Esophagus muscularis mucosa (tissue), 4 donors: ENCODE measurements around the gene ZPBP. TPM values are rescaled to one million over a fixed set of nuclear protein-coding genes. Genes with fewer than 3 reads are reported as not detected.

Source experiments
- DNase-seq: peaks from one replicate; pipeline ENCODE4 v3.0.0-alpha.2; 2017; ENCODE audit errors: extremely low spot score
- H3K27ac ChIP-seq, 4 donors: fragments of 200-600 bp; sonication (generic); replicated peaks in 1 of 4; 1 replicate in 3 of 4; 2 replicates in 1 of 4; pipeline ENCODE4 v1.5.1; 2016 to 2019; ENCODE audit warnings: mild to moderate bottlenecking in 1 of 4
- H3K27me3 ChIP-seq, 4 donors: fragments of 200-600 bp; sonication (generic); one replicate each; pipeline versions ENCODE4 v1.5.1 to v1.6.0; 2016 to 2019
- H3K36me3 ChIP-seq, 4 donors: fragments of 200-600 bp; sonication (generic); one replicate each; pipeline ENCODE4 v1.5.1; 2016 to 2019
- H3K4me1 ChIP-seq, 4 donors: fragments of 200-600 bp; sonication (generic); one replicate each; pipeline ENCODE4 v1.5.1; 2016 to 2019
- H3K4me3 ChIP-seq, 4 donors: fragments of 200-600 bp; sonication (generic); 1 replicate in 2 of 4; 2 replicates in 2 of 4; pipeline ENCODE4 v1.5.1; 2016 to 2019; ENCODE audit warnings: mild to moderate bottlenecking in 4 of 4, moderate library complexity in 1 of 4
- H3K9me3 ChIP-seq, 4 donors: fragments of 200-600 bp; sonication (generic); 1 replicate in 3 of 4; 2 replicates in 1 of 4; pipeline ENCODE4 v1.5.1; 2016 to 2019
- EP300 ChIP-seq: sonication (generic); formaldehyde crosslinking; IDR thresholded peaks from one replicate; pipeline ENCODE4 v1.6.1; 2017; ENCODE audit warnings: antibody characterized with exemption
- POLR2A ChIP-seq: fragments of 450-650 bp; IDR thresholded peaks from one replicate; pipeline ENCODE4 v1.6.1; 2017; ENCODE audit warnings: antibody characterized with exemption, moderate library complexity, mild to moderate bottlenecking, low read depth
- POLR2AphosphoS5 ChIP-seq, 2 donors: sonication (generic); formaldehyde crosslinking; IDR thresholded peaks; one replicate each; pipeline ENCODE4 v1.6.1; 2017; ENCODE audit warnings: antibody characterized with exemption in 2 of 2
- WGBS: methylation state at CpG from one replicate; pipeline ENCODE4 v1.1.5; 2018; 5-methylcytosine and 5-hydroxymethylcytosine counted together
- intact Hi-C: fragments of 100-400 bp; cut with DNase I; formaldehyde crosslinking; loops from one replicate; pipeline ENCODE4 v1.15.1; 2023
- total RNA-seq, 4 donors: library from RNA; depleted of rRNA; stranded (reverse); fragments of >200 nt; gene quantifications; one replicate each; pipeline versions ENCODE4 v1.1.0 to v1.2.1, GENCODE V29; 2016
- TF ChIP-seq, protein P1 (sequence below), 3 experiments: fragments of 200-600 bp in 2 of 3; fragments of 450-650 bp in 1 of 3; sonication (generic) in 2 of 3; IDR thresholded peaks; one replicate each; pipeline ENCODE4 v1.5.1; 2017 to 2019; ENCODE audit warnings: antibody characterized with exemption in 3 of 3, mild to moderate bottlenecking in 2 of 3, moderate library complexity in 1 of 3

ZPBP gene
- total RNA-seq, 4 donors from 2014 or later, result not detected

GRCh38 chr7:50140688-50141087 lies 47.6 kb upstream of the ZPBP start:
- whole genome bisulfite sequencing, result 69% methylated on average over 5 of the region's 5 CpGs

DNA sequence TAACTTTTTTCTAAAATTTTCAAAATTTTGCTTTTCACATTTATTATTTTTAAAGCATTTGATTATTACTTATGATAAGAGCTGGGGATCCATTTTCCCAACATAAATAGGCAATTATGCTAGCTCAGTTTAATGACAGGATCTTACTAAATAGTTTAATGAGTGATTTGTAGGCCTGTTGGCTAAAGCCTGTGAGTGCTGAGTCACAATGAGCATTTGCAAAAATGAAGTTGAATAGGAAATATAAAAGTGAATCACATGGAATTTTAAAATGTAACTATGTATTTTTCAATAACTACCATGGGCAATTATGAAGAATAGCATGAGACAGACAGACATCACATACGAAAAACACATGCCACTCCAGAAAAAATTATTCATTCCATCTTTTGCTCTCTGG lies 45.1 kb upstream of the ZPBP start:
- no peak for TF ChIP-seq EP300
- no peak for TF ChIP-seq POLR2AphosphoS5 (IDR thresholded peaks at IDR 0.05)
- TF ChIP-seq POLR2A, result no peak
- TF ChIP-seq, protein P1, sequence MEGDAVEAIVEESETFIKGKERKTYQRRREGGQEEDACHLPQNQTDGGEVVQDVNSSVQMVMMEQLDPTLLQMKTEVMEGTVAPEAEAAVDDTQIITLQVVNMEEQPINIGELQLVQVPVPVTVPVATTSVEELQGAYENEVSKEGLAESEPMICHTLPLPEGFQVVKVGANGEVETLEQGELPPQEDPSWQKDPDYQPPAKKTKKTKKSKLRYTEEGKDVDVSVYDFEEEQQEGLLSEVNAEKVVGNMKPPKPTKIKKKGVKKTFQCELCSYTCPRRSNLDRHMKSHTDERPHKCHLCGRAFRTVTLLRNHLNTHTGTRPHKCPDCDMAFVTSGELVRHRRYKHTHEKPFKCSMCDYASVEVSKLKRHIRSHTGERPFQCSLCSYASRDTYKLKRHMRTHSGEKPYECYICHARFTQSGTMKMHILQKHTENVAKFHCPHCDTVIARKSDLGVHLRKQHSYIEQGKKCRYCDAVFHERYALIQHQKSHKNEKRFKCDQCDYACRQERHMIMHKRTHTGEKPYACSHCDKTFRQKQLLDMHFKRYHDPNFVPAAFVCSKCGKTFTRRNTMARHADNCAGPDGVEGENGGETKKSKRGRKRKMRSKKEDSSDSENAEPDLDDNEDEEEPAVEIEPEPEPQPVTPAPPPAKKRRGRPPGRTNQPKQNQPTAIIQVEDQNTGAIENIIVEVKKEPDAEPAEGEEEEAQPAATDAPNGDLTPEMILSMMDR (IDR thresholded peaks at IDR 0.05), result no peak
- WGBS, result 81% methylated on average over 1 of the region's 1 CpG
- DNase-seq, result no peak
- Histone ChIP-seq H3K27ac (no peak overlapping the region), H3K27me3 (peaks cover 0 to 4% (median 0%) of the 10 kb centered on the region in 4 donors), H3K4me3 (no peak overlapping the region), H3K9me3 (no peaks in the 10 kb centered on the region), H3K4me1 (no peaks in the 10 kb centered on the region), H3K36me3 (no peaks in the 10 kb centered on the region)
- intact Hi-C loops, result no loop called here

More at GRCh38 chr7:50140688-50141087, 47.6 kb upstream of the ZPBP start:
- no peak overlapping the region for H3K4me3 ChIP-seq
- no peaks in the 10 kb centered on the region for H3K4me1 ChIP-seq
- DNase-seq, result no peak
- H3K36me3 ChIP-seq, result no peaks in the 10 kb centered on the region
- TF ChIP-seq EP300 (no peak), POLR2A (no peak), POLR2AphosphoS5 (IDR thresholded peaks at IDR 0.05) (no peak)
- TF ChIP-seq, protein P1 (IDR thresholded peaks at IDR 0.05), result no peak
- no peak overlapping the region for H3K27ac ChIP-seq
- H3K9me3 ChIP-seq, result no peaks in the 10 kb centered on the region
- H3K27me3 ChIP-seq, result no peaks in the 10 kb centered on the region
- intact Hi-C loops, result loop anchor here (5.0 kb wide), 1 partner anchor 1227 kb away; no protein-coding TSS in a partner anchor

- WGBS, result 45% methylated on average over 1 of the region's 1 CpG
- intact Hi-C loops, result no loop called here
- TF ChIP-seq, protein P1 (IDR thresholded peaks at IDR 0.05), result no peak
- TF ChIP-seq POLR2AphosphoS5 (IDR thresholded peaks at IDR 0.05) (no peak), POLR2A (no peak), EP300 (no peak)
- Histone ChIP-seq H3K36me3 (no peaks in the 10 kb centered on the region), H3K27ac (no peak overlapping the region), H3K4me3 (no peak overlapping the region), H3K9me3 (peaks cover 0 to 8% (median 0%) of the 10 kb centered on the region in 4 donors), H3K27me3 (no peaks in the 10 kb centered on the region), H3K4me1 (no peaks in the 10 kb centered on the region)
- no peak for DNase-seq
These were observed 32.7 kb upstream of the ZPBP start for GRCh38 chr7:50125766-50126165.

GRCh38 chr7:50121286-50121685 lies 28.2 kb upstream of the ZPBP start:
- TF ChIP-seq POLR2AphosphoS5 (IDR thresholded peaks at IDR 0.05) (no peak), EP300 (no peak), POLR2A (no peak)
- TF ChIP-seq, protein P1 (IDR thresholded peaks at IDR 0.05), result no peak
- Histone ChIP-seq H3K27ac (no peak overlapping the region), H3K9me3 (no peaks in the 10 kb centered on the region), H3K36me3 (no peaks in the 10 kb centered on the region), H3K27me3 (peaks cover 0 to 7% (median 0%) of the 10 kb centered on the region in 4 donors), H3K4me3 (no peak overlapping the region), H3K4me1 (no peaks in the 10 kb centered on the region)
- no peak for DNase-seq
- intact Hi-C loops, result no loop called here
- 78% methylated on average over 3 of the region's 3 CpGs for WGBS
